Activated CD4-positive, alpha-beta T cell treated with anti-CD3 and anti-CD28 coated beads for 1 hour (primary cell): Measurements from ENCODE around the gene TTLL1.

Experiments used
- DNase-seq: peaks from one replicate; pipeline ENCODE4 v3.0.0-alpha.2; 2020

The TTLL1 gene

DNA sequence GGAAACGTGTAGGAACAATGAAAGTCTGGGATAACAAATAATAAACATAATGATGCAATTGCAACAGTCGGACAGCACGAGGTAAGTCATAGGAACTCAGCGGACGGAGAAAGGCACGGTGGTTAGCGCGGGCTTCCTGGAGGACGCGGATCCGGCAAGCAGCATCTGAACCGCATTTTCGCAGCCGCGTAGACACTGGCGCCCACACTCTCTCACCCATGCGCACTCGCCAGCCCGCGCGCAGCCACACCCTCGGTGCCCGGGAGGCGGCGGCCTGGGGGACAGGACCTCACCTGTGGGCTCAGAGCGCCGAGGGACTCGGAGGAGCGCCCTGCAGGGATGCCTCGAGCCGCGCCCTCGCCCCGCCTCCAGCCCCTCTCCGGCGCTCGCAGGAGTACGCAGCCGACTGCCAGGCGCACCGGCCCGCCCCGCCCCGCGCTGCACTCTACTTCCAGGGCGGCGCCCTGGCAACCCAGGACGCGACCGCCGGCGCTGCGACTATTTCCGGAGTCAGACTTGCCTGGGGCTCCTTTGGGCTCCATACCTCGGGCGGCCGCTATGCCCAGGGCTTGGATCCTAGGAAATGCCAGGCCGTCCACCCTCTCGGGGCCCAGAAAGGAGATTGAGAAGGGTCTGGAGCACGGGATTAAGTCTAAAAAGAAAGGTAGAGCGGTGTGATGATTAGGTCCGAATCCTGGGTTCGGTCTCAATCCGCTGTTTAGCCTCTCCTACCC is at the start of gene TTLL1:
TTLL1 (minus strand) TSS at position 408 of the 734 bp plus-strand sequence. CDS start 13,805 bp downstream, outside the sequence.
- DNase-seq: peak; percentile 79

DNA sequence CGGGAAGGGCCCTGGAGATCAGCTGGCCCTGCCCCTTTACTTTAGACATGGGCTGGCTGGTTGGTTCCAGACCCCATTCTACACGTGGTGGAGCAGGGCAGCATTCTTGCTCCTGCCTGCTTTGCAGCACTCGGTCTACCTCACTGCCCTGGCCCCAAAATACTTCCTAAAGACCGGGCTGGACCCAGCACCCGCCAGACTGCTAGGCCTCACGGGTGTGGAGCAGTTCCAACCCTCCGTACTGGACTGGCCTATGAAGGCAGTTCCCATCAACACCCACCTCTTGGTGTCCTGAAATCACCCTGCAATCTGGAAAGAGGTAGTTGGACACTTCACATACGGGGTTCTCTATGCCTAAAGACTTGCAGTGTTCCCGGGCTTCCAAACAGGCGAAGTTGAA is 47.6 kb upstream of the TTLL1 start:
- no peak for DNase-seq

- DNase-seq: no peak
Measured at GRCh38 chr22:43136255-43136654, 47.1 kb upstream of the TTLL1 start.

- DNase-seq: no peak
Measured at GRCh38 chr22:43135565-43135964, 46.4 kb upstream of the TTLL1 start.

DNA sequence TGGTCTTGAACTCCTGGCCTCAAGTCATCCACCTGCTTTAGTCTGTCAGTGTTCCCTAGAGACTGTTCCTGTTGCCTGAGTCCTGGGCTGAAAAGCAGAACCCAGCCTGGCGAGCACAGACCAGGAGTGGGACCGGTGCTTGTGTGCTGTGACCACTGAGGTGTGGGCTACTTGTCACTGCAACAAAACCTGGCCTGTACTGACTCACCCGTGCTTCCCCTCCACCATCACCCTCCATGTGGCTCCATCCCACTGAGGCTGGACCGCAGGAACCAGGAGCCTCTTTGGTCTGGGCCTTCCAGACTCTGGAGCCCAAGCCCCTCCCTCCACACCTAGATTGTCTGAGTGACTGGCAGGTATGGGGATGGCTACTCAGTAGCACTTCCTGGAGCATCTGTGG is 45.4 kb upstream of the TTLL1 start:
- DNase-seq: no peak

DNA sequence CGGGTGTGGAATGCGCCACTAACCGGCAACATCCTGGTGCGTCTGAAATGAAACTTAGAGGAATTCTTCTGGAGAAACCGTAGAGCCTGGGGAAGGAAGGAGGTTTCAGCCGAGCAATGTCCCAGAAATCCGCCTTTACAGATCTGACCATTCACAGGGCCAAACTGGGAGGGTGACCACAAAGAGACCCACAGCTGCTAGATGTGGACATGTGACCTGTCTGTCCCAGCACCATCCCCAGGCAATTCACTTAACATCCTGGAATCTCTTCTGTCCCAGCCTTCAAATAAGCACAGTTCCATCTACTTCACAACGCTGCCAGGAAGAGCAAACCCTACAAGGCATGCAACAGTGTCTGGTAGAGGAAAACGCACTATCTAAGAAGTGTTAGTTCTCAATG is 44.2 kb upstream of the TTLL1 start:
- DNase-seq: no peak

DNA sequence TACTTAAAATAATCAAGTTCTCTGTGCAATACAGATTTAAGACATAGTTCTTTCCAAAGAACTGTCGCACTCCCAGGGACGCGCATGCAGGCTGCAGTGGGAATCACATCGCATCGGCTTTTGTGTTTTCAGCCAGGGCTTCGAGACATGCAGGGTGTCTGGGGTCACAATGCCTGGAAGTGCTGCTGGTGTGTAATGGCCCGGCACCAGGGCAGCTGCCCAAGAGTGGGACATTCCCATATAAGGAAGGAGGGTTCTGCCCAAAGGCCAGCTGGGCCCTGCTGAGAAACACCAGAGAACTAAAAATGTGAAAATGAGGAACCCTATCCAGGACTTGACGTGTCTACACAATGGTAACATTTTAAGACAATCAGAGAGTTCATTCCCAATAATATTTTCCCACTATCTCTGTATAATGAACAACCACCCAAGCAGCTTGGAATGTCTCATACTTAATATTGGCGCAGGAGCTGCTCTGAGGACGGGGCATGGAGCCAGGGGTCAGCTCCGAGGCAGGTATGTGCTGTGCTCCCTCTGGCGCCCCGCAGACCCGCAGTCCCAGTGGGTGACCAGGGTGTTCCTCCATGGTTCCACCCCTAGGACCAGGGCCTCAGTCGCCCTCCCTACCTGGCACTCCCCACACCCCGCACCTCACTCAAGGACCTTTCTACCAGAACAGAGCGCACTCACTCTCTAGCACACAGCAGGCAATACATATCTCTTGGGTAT is 42.7 kb upstream of the TTLL1 start:
- DNase-seq: no peak

- DNase-seq: no peak
Measured at GRCh38 chr22:43129426-43130425, 40.5 kb upstream of the TTLL1 start.

- DNase-seq: no peak
Measured at GRCh38 chr22:43128928-43129424, 39.8 kb upstream of the TTLL1 start.

DNA sequence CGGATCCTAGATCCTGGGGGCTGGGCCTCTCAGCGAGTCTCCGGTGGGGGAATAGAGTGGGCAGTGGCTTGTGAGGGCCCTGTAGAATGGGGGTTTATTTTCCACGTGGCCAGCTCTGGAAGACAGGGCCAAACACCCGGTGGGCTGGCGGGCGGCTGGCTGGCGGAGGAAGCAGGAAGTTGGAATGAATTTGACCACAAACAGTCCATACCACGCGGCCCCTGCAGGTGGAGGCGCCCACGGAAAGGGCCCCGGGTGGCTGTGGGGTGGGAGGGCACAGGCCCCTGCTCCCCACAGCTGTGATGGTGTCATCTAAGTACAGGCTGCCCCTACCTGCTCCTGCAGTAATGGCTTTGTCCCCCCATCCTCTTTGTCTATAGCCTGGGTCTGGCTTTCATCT is 38.9 kb upstream of the TTLL1 start:
- no peak for DNase-seq

GRCh38 chr22:43127166-43127908 is 38.1 kb upstream of the TTLL1 start:
- no peak for DNase-seq

DNA sequence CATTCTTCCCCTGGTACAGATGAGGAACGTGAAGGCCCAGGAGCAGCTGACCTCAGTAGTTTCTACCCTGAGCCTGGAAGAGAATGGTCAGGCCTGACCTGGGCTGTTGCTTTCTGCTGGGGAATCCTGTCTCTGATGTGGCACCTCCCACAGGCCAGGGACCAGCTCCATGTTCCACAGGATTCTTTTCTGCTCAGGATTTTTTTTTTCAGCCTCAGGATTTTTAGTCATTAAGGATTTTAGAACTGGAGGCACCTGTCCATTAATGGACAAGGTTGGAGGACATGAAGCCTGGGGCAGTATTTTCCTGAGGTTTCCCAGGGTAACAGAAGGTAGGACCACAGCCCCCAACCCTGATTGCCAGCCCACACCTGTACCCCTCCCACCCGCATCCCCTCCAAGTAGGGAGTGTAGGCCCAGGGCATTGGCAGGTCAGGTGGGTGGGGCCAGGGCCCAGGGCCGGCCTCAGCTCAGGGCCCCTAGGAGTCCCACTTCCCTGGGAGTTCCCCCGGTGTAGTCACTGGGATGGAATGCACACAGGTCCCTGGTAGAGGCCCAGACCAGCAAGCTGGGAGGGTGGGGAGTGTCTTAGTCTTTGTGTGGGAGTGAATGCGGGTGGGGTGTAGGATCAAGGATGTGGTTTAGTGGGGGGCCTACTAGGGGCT is 37.4 kb upstream of the TTLL1 start:
- no peak for DNase-seq

DNA sequence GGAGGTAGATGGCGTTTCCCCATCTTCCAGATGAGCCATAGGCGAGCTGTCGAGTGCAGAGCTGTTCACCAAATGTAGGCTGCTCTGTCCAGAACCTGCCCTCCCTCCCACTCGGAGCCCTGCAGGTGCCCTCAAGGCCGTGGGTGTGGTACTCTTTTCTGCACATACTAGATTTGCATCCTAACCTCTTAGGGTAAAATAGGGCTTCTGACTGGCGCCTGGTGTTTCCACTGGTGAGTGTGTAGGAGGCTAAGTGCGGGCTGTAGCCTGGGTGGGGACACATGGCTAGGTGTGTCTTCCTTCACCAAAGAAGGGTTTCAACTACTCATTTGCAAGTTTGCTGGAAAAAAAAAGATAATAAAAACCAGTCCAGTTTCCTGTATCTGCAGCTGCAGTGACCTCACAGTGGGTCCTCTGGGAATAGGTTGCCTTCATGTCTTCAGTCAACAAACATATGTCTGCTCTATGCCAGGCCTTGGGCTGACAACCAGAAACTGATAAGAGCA is 29.8 kb upstream of the TTLL1 start:
- DNase-seq: no peak

DNA sequence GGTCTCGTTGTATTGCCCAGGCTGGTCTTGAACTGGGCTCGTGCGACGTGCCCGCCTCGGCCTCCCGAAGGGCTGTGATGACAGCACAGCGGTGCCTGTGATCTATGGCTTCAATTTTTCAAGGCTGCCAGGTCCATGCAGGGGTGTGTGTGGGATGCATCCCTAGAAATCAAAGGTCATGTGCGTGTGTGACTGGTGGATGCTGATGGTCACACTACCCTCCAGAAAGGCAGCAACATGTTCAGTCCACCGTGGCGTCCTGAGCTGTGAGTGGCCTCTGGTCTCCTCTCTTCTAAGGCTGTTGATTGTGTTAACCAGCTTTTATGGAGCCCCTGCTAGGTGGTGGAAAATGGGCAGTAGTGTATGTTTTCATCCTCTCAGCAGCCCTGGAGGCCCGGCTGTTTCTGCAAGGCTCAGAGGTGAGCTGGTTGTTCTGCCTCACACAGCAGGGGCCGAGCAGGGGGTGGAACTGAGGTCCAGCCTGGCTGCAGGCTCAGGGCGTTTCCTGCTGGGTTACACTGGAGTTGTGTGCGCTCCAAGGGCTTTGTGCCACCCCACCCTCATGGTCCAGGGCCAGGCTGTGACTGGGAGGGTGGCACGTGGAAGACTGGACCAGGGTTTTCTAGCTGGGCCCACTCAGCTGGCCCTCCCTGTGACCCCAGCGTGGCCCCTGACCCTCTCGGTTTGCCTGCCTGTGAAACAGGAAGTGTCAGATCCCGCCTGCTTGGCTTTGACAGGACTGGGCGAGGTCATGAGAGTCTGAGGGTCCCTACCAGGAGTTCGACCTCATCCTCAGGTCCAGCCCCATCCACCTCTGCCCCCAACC is 29.0 kb upstream of the TTLL1 start:
- DNase-seq: no peak

GRCh38 chr22:43116932-43117331 is 27.7 kb upstream of the TTLL1 start:
- no peak for DNase-seq

GRCh38 chr22:43114958-43115357 is 25.8 kb upstream of the TTLL1 start:
- no peak for DNase-seq

- no peak for DNase-seq
Measured at GRCh38 chr22:43113526-43114251, 24.5 kb upstream of the TTLL1 start.

DNA sequence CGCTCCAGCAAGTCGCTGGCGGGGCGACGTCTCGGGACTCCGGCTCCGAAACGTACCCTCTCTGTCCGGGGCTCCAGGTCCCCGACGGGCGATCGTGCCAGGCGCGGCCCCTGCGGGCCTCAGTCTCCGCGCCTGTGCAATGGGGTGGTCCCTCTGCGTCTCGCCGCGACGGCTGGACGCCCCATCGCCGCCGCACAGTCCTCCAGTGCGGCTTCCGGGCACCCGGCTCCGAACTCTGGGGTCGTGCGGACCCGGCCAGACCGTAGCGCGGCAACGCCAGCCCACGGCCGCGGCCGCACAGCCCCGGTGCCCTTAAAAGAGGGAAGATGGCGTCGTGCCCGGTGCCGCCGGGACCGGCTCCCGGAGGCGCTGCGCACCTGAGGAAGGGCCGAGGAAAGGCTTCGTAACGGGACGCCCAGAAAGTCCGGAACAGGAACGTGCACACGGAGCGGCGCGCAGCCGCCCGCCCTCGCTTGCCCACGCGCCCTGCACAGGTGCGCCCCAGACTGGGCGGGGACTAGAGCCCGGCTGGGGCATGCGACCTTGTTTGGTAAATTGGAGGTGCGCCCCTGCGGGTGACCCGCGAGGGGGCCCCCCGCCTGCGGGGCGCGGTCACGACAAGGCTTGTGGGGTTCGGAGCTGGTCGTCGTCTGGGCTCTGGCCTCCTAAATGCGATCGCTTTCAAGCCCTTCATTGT is 21.9 kb upstream of the TTLL1 start:
- DNase-seq: peak; percentile 24

GRCh38 chr22:43110444-43110926 is 21.3 kb upstream of the TTLL1 start, which contains the start of gene BIK:
Gene BIK, plus strand, starts transcription at chr22:43110750. Its CDS starts 13,273 bp downstream, at chr22:43124023.
- peak; percentile 24 for DNase-seq
